Mammary epithelial cell (primary cell): ENCODE data around the gene LRRC8B.

Source experiments
- CTCF ChIP-seq, 2 donors: IDR thresholded peaks in 1 of 2; conservative IDR thresholded peaks in 1 of 2; 2 replicates each; pipeline ENCODE4 v1.5.1; 2011 to 2012; ENCODE audit warnings: inconsistent platforms in 2 of 2, low read length in 2 of 2, mild to moderate bottlenecking in 2 of 2, control low read depth in 1 of 2, low read depth in 1 of 2; ENCODE audit not compliant: insufficient read depth in 1 of 2; ENCODE audit errors: extremely low read depth in 1 of 2
- EZH2 ChIP-seq: IDR thresholded peaks from 2 replicates; pipeline ENCODE4 v1.6.1; 2012; ENCODE audit warnings: low read length, inconsistent platforms, borderline replicate concordance

- TF ChIP-seq CTCF (conservative IDR thresholded peaks at IDR 0.05 in 1 of 2, IDR thresholded peaks at IDR 0.05 in 1 of 2; ENCODE audit: extremely low read depth in 1 of 2, insufficient read depth in 1 of 2, low read depth in 1 of 2, low read length in 2 of 2) (peak; percentile 65 to 83), EZH2 (no peak)
These were observed 41.4 kb upstream of the LRRC8B start for GRCh38 chr1:89483010-89483756.
